HepG2 (cell line): ENCODE measurements around the gene C2orf92. TPM values are rescaled to one million over a fixed set of nuclear protein-coding genes. Genes with fewer than 3 reads are reported as not detected.
"Not testable (repeated sequence)": the region's sequence is repeated elsewhere in the genome, so short reads cannot be mapped to it uniquely, and the experiment has no call there.

Experiments used
- ATAC-seq: fragments of 200-7000 bp; cut with Tn5 transposase; 3 replicates; pipeline ENCODE4 v1.9.1; 2020; ENCODE audit warnings: mild to moderate bottlenecking, moderate library complexity
- BruUV-seq: library from RNA; stranded (reverse); fragments of 400-500 nt; replicated peaks from 2 replicates; lab custom pipeline; 2021; lab: Mats Ljungman, UMichigan
- CTCF ChIA-PET: fragments of 300-600 bp; formaldehyde crosslinking; extraction: SDS; loops from one replicate; lab custom pipeline; 2021; ENCODE audit warnings: low total read pairs, inconsistent platforms, low intra/inter-chr PET ratio; lab: Yijun Ruan, JAX
- POLR2A ChIA-PET: fragments of 350-600 bp; sonication (Branson Sonifier 250); formaldehyde crosslinking; loops from one replicate; lab custom pipeline; 2020; ENCODE audit warnings: antibody characterized with exemption, inconsistent platforms; lab: Yijun Ruan, JAX
- DNase-seq: peaks from one replicate; pipeline ENCODE4 v3.0.0-alpha.2; 2015; ENCODE audit warnings: low spot score
- FAIRE-seq: peaks from 3 replicates; lab custom pipeline; 2011; peaks lifted over from hg19 to GRCh38; lab: Jason Lieb, UNC
- H2AFZ ChIP-seq: one replicate; pipeline ENCODE4 v1.6.1; 2011; ENCODE audit warnings: low read length, inconsistent platforms
- H3K27ac ChIP-seq: fragments of 300-600 bp; 3 replicates; pipeline ENCODE4 v1.8.0; 2011; ENCODE audit warnings: mixed run types, mild to moderate bottlenecking, mixed read lengths, low read length, inconsistent platforms; ENCODE audit not compliant: insufficient read depth; ENCODE audit errors: extremely low read length
- H3K27me3 ChIP-seq, 2 experiments: fragments of 200-600 bp in 1 of 2; 2 replicates in 1 of 2; 3 replicates in 1 of 2; pipeline versions ENCODE4 v1.6.0 to v1.8.0; 2011; ENCODE audit warnings: low read length in 2 of 2, mild to moderate bottlenecking in 2 of 2, moderate library complexity in 2 of 2, inconsistent platforms in 1 of 2; ENCODE audit not compliant: insufficient read depth in 2 of 2, control insufficient read depth in 1 of 2
- H3K36me3 ChIP-seq, 2 experiments: fragments of 200-600 bp in 1 of 2; replicated peaks in 1 of 2; 2 replicates in 1 of 2; 3 replicates in 1 of 2; pipeline versions ENCODE4 v1.5.1 to v1.8.0; 2011; ENCODE audit warnings: low read length in 2 of 2, inconsistent platforms in 1 of 2; ENCODE audit not compliant: insufficient read depth in 2 of 2, control insufficient read depth in 1 of 2
- H3K4me1 ChIP-seq: 2 replicates; pipeline ENCODE4 v1.5.1; 2012; ENCODE audit warnings: low read length, inconsistent platforms; ENCODE audit not compliant: insufficient read depth
- H3K4me2 ChIP-seq: 2 replicates; pipeline ENCODE4 v1.6.0; 2011; ENCODE audit warnings: low read depth, low read length, inconsistent platforms
- H3K4me3 ChIP-seq, 3 experiments: fragments of 200-600 bp in 1 of 3; sonication (generic), shearing (Covaris generic) in 1 of 3; replicated peaks in 1 of 3; 2 replicates each; pipeline ENCODE4 v1.5.1; 2011 to 2016; ENCODE audit warnings: low read length in 3 of 3, inconsistent platforms in 2 of 3, low read depth in 2 of 3, mild to moderate bottlenecking in 2 of 3, control low read depth in 1 of 3, mixed read lengths in 1 of 3; ENCODE audit not compliant: insufficient read depth in 1 of 3
- H3K79me2 ChIP-seq: one replicate; pipeline ENCODE4 v1.6.1; 2011; ENCODE audit warnings: low read length, inconsistent platforms; ENCODE audit not compliant: insufficient read depth
- H3K9ac ChIP-seq: 2 replicates; pipeline ENCODE4 v1.6.0; 2011; ENCODE audit warnings: mild to moderate bottlenecking, low read depth, low read length, inconsistent platforms; ENCODE audit not compliant: insufficient read depth
- H3K9me3 ChIP-seq: 2 replicates; pipeline ENCODE4 v1.5.1; 2012; ENCODE audit warnings: mild to moderate bottlenecking, low read length
- H4K20me1 ChIP-seq: 2 replicates; pipeline ENCODE4 v1.6.0; 2011; ENCODE audit warnings: inconsistent platforms, mild to moderate bottlenecking, low read length, moderate library complexity; ENCODE audit not compliant: insufficient read depth
- MED13 ChIP-seq: sonication (generic); formaldehyde crosslinking; IDR thresholded peaks from 2 replicates; pipeline ENCODE4 v1.5.0; 2020; ENCODE audit warnings: missing genetic modification reagents
- WGBS: methylation state at CpG from one replicate; pipeline ENCODE4 v1.1.6; 2017; ENCODE audit warnings: low lambda C conversion rate; 5-methylcytosine and 5-hydroxymethylcytosine counted together
- in situ Hi-C: cut with HindIII; loops from 2 replicates; pipeline ENCODE4 v1.10.0; 2017; ENCODE audit warnings: low pct_unique_long_range_greater_than_20kb; ENCODE audit not compliant: extremely low pct_ligation_motif_present
- intact Hi-C: fragments of 100-400 bp; cut with micrococcal nuclease; formaldehyde crosslinking; loops from one replicate; pipeline ENCODE4 v1.10.0; 2022; ENCODE audit not compliant: unreplicated experiment
- polyA plus RNA-seq, 8 experiments: library from polyadenylated mRNA; depleted of rRNA in 3 of 8; stranded (reverse) in 7 of 8; unstranded in 1 of 8; fragments of >200 nt; fragmentation: Illumina TruSeq in 4 of 8; extraction: Trizol in 4 of 8; gene quantifications; 2 replicates each; pipeline versions ENCODE4 v1.2.1 to v1.2.3, GENCODE V29; 2011 to 2016; ENCODE audit warnings: low read depth in 4 of 8, missing spikeins in 1 of 8, mixed read lengths in 1 of 8; ENCODE audit not compliant: insufficient read depth in 1 of 8
- total RNA-seq, 5 experiments: library from RNA; depleted of rRNA; stranded (reverse); fragments of >200 nt; fragmentation: Illumina TruSeq; extraction: Trizol; gene quantifications; 2 replicates each; pipeline ENCODE4 v1.2.3, GENCODE V29; 2016; ENCODE audit warnings: low read depth in 1 of 5
- TF ChIP-seq, protein P1 (sequence below): sonication (generic); formaldehyde crosslinking; IDR thresholded peaks from one replicate; pipeline ENCODE4 v1.5.1; 2020; ENCODE audit warnings: mild to moderate bottlenecking, missing genetic modification reagents; ENCODE audit errors: not compliant biosample characterization

Gene C2orf92
- total and polyA plus RNA-seq, 2 of the 13 experiments (the other 11 are each of a cell fraction or from before 2014, with no cell fraction given) = 4.9 to 5.0 TPM

DNA sequence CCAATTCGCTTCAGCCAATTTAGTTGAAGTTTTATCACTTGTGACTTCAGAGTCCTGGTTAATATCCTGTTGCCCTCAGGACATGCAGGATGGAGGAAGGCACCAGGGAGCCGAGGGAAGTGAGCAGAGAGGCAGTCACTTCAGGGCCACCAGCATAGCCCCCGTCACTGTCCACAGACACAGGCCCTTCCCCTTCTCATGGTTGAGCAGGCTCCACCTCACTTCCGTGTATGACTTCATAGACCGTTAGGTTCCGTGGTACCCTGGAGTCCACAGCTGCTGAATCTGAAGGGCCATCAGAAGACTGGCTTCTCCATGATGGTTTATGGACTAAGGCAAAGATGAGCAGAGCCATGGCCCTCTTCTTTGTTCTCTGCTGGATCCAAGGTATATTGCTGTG, at the start of gene C2orf92 (continued):
- TF ChIP-seq, protein P1, sequence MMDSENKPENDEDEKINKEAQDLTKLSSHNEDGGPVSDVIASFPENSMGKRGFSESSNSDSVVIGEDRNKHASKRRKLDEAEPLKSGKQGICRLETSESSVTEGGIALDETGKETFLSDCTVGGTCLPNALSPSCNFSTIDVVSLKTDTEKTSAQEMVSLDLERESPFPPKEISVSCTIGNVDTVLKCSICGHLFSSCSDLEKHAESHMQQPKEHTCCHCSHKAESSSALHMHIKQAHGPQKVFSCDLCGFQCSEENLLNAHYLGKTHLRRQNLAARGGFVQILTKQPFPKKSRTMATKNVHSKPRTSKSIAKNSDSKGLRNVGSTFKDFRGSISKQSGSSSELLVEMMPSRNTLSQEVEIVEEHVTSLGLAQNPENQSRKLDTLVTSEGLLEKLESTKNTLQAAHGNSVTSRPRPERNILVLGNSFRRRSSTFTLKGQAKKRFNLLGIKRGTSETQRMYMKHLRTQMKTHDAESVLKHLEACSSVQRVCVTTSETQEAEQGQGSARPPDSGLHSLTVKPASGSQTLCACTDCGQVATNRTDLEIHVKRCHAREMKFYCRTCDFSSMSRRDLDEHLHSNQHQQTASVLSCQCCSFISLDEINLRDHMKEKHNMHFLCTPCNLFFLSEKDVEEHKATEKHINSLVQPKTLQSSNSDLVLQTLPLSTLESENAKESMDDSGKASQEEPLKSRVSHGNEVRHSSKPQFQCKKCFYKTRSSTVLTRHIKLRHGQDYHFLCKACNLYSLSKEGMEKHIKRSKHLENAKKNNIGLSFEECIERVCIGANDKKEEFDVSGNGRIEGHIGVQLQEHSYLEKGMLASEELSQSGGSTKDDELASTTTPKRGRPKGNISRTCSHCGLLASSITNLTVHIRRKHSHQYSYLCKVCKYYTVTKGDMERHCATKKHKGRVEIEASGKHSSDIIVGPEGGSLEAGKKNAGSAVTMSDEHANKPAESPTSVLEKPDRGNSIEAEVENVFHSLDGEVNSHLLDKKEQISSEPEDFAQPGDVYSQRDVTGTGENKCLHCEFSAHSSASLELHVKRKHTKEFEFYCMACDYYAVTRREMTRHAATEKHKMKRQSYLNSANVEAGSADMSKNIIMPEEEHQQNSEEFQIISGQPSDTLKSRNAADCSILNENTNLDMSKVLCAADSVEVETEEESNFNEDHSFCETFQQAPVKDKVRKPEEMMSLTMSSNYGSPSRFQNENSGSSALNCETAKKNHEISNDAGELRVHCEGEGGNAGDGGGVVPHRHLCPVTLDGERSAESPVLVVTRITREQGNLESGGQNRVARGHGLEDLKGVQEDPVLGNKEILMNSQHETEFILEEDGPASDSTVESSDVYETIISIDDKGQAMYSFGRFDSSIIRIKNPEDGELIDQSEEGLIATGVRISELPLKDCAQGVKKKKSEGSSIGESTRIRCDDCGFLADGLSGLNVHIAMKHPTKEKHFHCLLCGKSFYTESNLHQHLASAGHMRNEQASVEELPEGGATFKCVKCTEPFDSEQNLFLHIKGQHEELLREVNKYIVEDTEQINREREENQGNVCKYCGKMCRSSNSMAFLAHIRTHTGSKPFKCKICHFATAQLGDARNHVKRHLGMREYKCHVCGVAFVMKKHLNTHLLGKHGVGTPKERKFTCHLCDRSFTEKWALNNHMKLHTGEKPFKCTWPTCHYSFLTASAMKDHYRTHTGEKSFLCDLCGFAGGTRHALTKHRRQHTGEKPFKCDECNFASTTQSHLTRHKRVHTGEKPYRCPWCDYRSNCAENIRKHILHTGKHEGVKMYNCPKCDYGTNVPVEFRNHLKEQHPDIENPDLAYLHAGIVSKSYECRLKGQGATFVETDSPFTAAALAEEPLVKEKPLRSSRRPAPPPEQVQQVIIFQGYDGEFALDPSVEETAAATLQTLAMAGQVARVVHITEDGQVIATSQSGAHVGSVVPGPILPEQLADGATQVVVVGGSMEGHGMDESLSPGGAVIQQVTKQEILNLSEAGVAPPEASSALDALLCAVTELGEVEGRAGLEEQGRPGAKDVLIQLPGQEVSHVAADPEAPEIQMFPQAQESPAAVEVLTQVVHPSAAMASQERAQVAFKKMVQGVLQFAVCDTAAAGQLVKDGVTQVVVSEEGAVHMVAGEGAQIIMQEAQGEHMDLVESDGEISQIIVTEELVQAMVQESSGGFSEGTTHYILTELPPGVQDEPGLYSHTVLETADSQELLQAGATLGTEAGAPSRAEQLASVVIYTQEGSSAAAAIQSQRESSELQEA (CRISPR knock-in tag) = no peak
- TF ChIP-seq MED13 (CRISPR knock-in tag) = no peak

DNA sequence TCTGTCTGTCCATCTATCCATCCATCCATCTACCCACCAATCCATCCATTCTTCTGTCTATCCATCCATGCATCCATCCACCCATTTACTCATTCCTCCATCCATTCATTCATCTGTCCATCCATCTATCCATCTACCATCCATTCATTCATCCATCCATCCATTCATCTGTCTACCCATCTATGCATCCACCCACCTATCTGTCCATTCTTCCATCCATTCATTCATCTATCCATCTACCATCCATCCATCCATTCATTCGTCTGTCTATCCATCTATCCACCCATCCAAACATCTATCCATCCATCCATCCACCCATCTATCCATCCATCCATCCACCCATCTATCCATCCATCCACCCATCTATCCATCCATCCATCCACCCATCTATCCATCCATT, 49.0 kb upstream of the C2orf92 start:
- H3K27me3 ChIP-seq, FAIRE-seq, intact Hi-C loops, H3K9ac ChIP-seq, H3K27ac ChIP-seq, DNase-seq, POLR2A ChIA-PET, H3K4me2 ChIP-seq, H3K4me1 ChIP-seq, H3K36me3 ChIP-seq, H2AFZ ChIP-seq, H3K4me3 ChIP-seq, ATAC-seq, CTCF ChIA-PET, BruUV-seq, H3K9me3 ChIP-seq, in situ Hi-C loops, H4K20me1 ChIP-seq, H3K79me2 ChIP-seq: not testable (repeated sequence)
- WGBS = 0% methylated on average over 1 of the region's 1 CpG

DNA sequence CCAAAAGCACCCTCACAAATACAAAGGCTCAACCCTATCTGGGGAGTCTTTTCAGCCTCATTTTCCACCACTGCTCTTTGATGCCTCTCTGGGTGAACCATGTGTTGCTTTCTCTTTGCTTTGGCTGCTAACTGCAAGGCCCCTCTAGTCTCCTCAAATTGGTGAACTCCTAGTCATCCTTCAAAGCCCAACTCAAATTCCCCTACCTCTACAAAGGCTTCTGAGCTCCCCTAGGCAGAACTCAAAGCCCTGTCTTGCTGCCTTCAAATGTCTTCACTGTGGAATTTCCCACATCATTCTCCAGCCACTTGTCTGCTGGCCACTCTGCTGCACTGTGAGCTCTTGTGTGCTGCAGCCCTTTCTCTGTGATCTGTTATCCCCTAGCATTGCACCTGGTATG, 46.5 kb upstream of the C2orf92 start:
- H3K36me3 ChIP-seq, H3K27ac ChIP-seq, intact Hi-C loops, H3K4me3 ChIP-seq, H3K79me2 ChIP-seq, ATAC-seq, H2AFZ ChIP-seq, FAIRE-seq, H3K4me2 ChIP-seq, H3K9ac ChIP-seq, CTCF ChIA-PET, H3K27me3 ChIP-seq, BruUV-seq, in situ Hi-C loops, H4K20me1 ChIP-seq, H3K9me3 ChIP-seq, DNase-seq, POLR2A ChIA-PET, H3K4me1 ChIP-seq: not testable (repeated sequence)
